CD4-positive, alpha-beta T cell treated with Interleukin-15 for 4 hours (primary cell): ENCODE measurements around the gene LINGO1.

ENCODE experiments used
- DNase-seq: peaks from one replicate; pipeline ENCODE4 v3.0.0-alpha.2; 2020; ENCODE audit warnings: low spot score

LINGO1 gene, protein sequence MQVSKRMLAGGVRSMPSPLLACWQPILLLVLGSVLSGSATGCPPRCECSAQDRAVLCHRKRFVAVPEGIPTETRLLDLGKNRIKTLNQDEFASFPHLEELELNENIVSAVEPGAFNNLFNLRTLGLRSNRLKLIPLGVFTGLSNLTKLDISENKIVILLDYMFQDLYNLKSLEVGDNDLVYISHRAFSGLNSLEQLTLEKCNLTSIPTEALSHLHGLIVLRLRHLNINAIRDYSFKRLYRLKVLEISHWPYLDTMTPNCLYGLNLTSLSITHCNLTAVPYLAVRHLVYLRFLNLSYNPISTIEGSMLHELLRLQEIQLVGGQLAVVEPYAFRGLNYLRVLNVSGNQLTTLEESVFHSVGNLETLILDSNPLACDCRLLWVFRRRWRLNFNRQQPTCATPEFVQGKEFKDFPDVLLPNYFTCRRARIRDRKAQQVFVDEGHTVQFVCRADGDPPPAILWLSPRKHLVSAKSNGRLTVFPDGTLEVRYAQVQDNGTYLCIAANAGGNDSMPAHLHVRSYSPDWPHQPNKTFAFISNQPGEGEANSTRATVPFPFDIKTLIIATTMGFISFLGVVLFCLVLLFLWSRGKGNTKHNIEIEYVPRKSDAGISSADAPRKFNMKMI

DNA sequence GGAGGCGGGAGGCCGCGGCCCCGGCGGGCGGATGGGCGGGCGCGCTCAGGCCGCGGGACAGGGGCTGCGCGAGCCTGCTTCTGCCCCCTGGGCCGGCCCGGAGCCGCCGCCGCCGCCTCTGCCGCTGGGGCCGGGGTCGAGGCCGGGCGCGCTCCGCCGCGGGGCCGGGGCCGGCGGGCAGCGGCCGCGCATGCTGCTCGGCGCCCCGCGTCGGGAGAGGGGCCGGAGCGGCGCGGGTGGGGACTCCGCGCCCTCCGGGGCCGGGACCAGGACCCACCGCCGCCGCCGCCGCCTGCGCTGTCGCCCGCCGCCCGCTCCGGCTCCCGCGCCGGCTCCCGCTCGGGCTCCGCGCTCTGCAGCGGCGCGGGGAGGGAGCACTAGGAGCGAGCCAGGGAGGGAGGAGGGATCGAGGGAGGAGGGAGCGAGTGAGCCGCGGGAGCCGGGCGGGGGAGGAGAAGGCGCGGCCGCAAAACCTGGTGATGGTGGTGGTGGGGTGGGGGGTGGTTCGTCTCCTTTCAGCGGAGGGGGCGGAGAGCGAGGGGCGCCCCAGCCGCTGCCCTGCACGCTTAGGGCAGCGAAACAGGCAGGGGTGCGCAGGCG, at the start of gene LINGO1:
Gene LINGO1 (minus strand): TSS at position 379 of the 600 bp plus-strand sequence. CDS start 597 bp downstream, outside the sequence.
- DNase-seq = no peak

DNA sequence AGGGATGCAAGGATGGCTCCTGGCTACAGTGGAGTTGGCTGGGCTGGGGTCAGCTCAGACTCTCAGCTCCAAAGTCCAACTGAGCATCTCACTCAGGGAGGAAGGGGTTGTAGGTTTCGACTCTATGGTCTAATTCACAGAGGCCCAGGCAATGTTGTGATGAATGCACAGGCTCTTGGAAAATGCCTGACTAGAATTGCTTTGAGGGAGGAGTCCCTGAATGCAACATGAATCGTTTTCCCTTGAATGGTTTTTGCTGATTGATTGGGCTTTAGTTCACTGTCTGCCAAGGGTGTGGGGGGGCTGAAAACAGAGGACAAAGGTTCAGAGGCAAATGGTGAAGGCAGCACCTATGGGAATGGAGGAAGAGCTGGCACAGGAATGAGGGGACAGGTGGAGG, 48.6 kb upstream of the LINGO1 start:
- no peak for DNase-seq

DNA sequence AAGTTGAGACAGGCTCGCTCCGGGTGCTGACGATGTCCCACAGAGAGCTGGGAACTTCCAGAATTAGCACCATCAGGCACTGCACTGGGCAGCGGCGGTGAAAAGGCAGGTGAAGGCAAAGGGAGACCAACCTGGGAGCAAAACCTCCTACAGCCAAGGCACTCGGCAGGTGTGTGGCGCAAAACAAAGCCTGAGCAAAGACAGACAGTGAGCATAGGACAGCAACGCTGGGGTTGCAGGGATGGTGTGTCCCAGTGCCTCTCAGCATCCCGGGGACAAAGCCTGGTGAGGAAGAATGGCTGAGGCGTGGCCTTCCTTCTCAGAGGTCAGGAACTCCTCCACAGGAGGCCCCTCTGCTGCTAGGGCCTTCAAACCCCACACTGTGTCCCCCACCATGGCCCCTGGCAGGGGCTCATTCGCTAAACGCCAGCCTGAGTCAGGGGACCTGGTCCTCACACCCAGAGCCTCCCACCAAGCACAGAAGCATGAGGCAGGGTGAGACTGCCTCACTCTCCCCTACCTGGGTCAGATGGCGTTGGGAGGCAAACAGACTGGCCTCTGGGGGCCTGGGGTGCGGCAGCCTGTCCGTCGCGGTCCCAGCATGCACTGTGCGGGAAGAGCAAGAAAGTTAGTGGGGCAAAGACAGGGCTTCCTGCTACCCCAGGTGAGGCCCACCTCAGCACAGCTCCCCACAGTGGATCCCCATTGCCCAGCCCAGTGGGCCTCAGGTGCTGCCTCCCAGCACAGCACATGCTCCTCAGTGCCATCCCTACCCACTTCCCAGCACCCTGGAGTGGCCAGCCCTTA, 44.1 kb upstream of the LINGO1 start:
- DNase-seq = no peak

DNA sequence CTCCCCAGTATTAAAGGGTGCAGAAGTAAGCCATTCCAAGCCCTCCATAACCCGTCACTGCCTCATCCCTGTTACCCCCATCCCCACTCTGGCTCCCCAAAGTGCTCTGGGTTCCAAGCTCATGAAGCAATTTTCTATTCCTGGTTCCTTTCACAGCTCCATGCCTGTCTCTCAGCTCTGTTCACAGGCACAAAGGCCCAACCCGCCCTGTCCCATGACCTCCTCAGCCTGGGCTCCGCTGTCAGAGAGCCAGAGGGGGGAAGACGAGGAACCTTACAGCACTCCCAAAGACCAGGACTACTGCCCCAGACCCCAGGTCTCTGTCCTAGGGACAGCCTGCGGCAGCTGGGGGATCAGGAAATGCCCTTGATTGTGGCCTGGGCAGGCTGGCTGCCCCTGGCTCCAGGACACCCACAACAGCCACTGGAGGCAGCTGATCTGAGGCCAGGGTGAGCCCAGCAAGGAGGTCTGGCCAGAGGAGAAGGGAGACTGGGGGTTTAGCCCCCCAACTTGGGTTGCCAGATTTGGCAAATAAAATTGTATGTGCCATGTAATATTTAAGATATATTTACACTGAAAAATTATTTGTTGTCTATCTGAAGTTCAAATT, 43.2 kb upstream of the LINGO1 start:
- no peak for DNase-seq

DNA sequence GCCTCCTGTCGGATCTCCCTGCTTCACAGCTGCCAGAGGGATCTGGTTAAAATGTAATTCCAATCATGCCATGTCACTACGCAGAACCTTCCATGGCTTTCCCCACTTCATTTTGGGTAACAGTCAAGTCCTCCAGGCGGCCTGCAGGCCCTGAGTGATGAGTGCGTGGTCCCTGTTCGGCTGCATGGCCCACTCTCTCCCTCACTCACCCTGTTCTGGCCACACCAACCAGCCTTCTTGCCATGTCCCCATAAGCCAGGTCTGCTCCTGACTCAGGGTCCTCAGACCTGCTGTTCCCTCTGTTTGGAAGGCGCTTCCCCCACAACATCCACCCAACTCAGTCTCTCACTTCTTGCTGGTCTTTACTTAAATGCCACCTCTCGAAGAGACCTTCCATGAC, 41.6 kb upstream of the LINGO1 start:
- DNase-seq = no peak

DNA sequence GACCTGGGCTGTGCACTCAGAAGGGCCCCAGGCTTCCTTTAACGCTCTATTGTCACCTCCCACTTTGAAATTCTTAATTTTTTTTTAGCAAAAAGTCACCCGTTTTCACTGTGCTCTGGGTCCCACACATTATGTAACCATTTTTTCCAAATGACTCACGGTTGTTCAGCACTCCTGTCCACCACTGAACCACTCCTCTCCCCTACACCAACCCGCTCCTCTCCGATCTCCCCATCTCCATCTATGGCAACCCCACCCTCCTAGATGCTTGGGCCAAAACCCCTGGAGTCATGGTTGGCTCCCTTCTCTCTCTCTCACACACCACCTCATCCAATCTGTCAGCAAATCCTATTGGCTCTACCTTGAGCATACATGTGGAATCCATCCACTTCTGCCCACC, 41.2 kb upstream of the LINGO1 start:
- no peak for DNase-seq

DNA sequence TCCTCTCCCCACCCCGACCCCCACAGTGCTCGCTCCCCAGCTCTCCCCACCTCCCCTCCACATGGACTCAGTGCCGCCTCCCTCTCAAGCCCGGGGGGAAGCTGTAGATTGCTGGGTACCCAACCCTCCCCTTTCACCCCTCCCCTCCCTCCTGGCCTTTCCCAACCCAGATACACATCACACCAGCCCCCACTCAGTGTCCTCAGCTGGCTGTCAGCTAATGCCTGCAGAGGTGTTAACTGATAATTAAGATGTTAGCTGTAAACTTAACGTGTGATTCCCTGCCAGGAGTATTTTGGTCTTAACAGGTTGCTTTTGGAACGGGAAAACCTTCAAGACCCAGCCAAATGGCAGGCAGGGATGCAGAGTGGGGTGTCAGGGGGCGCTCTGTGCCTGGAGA, 39.4 kb upstream of the LINGO1 start:
- DNase-seq = no peak

DNA sequence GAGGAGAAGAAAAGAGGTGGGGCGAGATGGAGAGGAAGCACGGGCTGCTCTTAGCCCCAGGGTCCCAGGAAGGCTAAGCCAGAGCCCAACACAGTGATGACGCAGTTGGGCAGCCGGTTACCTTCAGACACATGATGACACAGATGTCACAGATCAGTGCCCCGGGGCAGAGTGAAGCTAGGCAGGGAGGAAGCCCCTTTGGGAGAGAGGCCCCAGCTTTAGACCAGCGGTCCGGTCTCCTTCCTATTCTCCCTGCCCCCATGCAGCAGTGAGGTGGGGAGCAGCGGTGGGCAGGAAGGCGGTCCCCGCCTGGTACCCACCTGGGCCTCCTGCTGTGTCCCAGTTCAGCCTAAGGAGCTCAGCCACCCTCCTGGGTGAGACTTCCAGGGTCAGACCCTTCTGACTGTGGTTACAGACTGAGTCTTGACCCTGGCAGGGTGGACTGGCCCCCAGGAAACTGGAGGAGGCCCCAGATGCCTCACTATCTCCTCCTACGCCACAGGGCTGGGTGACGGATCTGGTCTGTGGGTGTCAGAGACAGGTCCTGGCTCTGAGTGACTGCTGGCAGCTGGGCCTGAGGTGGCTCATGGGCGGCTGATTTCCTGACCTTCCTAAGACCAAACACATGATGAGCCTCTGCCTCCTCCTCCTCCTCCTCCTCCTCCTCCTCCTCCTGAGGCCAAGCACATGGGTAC, 38.8 kb upstream of the LINGO1 start:
- DNase-seq = no peak

DNA sequence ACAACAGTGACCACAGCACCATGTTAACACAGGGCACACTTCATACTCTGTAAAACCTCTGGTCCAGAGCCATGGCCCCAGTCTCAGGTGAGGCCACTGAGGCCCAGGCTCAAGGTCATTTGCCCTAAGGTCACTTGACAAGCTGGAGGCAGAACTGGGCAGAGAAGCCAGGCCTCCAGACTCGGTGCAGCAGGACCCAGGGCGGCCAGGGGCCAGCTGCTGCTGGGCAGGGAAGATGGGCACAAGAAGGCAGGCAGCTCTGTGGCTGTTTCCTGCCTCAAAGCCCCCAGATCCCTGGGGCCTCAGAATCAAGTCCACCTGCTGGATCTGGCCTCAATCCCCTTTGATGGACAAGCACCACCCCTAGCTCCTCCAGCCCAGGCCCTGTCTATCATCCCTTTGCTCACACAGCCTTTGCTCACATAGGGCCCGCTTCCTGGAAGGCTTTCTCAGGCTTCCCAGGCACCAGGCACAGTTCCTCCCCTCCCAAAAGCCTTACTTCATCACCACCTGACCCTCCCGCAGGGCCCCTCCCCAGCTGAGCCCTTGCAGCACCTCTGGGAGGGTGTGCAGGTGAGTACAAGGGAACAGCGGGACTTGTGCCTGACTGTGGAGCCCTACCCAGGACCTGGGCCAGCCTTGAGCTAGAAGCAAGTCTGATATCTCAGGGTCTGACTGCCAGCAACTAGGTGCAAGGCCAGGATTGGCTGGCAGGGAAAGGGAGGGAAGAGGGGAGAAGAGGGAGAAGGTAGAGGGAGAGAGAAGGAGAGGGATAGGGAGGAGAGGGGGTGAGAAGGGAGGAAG, 38.0 kb upstream of the LINGO1 start:
- DNase-seq = no peak

DNA sequence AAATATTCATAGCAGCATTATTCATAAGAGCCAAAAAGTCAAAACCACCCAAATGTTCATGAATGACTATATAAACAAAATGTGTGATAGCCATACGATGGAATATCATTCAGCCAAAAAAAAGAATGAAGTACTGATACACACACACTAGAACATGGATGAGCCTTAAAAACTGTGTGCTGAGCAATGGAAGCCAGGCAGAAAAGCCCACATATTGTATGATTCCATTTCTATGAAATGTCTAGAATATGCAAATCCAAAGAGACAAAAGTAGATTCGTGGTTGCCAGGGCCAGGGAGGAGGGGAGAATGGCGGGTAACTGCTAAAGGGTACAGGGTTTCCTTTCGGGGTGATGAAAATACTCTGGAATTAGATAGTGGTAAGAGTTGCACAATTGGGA, 37.2 kb upstream of the LINGO1 start:
- no peak for DNase-seq

DNA sequence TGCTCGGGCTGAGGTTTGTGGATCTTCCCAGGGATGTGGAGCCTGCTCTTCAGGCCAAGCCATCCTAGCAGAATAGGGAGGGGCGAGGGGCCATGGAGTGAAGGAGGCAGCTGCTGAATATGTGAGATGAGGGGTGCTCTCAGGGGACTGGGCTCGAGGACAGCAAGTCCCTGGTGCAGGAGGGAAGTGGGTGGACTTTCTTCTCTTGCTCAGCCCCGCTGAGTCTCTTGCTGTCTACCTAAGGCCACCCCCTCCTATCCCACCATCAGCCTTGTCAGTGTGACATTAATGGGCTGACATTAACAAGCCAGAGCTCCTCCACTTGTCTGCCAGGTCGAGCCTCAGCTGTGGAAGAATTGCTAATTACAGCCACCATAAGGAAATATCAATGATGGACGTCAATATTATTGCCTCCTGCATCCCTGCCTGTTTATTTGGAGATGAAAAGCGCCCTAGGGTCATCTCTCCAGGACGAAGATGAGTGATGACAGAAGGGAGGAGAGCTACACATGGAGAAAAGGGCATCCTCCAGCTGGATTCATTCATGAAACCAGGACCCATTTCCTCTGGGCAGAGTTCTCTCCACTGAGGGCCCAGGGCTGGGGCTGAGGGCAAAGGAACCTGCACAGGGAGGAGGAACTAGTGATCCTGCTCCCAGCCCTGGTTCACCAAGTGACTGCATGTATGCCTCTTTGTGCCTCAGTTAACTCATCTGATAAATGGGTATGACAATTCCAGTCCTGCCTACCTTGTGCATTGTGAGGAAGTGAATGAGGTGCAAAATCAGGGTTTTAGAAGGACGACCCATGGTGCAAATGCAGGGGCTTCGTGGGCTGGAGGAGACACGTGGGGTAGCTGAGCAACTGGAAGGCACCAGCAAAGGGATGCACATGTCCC, 34.9 kb upstream of the LINGO1 start:
- DNase-seq = no peak

DNA sequence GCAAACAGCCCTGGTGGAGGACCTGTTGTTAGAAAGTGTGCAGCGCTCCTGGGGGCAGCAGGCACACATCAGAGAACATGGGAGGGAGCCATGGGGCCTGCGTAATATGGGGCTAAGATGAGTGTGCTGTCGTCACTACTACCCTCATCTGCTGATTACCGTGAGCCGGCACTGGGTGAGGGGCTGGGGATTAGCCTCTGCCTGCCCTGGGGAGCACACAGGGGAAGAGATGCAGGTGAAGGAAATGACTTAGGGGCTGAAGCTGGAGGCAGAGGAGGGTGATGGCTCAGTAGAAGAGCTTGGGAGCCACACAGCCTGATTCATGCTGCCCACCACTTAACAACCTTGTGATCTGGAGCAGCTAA, 33.6 kb upstream of the LINGO1 start:
- DNase-seq = no peak

DNA sequence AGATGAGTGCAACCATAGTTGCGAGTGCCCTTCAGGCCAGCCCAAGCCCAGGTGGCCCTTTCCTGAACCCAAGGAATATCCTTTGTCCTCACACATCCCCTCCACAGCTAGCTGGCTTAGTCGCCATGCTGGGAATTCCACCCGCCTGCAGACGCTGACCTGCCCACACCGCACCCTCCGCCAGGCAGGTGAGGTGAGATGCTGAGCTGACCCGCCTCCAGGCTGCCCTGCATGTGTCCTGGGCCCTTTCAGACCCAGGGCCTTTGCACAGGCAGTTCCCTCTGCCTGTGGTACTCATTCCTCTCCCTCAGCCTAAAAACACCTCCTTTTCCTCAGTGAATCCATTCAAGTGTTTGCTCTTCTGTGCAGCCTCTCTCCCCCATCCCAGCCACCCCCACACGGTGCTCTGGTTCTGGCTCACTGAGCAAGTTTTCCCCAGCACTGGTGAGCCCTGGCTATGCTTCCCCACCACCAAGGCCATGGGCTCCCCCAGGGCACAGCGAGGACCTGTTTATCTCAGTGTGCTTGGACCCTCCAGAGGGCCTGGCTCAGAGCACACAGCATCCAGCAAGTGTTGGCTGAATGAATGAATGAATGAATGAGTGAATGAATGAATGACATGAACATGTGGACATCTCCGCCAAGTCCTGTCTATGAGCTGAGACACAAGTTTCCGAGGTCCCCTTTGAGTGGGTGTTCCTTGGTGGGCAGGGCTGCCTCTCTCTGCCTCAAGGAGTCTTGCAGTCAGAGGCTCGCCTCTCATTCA, 33.0 kb upstream of the LINGO1 start:
- DNase-seq = no peak

DNA sequence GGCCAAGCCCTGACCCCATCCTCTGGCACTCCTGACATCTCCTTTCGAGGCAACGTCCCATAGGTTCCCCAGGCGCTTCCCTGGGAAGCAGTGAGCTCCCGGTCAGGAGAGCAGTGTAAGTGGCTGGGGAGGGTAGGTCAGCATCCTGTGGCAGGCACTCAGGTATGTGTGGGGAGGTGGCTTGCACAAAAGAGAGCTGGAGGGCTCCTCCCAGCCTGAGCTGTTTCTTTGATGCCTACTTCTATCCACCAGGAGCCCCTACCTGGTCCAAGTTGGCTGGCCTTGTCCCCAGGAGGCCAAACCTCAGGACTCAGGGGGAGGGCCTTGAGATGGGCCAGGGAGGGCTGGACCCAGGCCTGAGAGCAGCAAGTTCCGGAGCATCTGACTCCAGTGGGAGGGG, 31.7 kb upstream of the LINGO1 start:
- DNase-seq = no peak

DNA sequence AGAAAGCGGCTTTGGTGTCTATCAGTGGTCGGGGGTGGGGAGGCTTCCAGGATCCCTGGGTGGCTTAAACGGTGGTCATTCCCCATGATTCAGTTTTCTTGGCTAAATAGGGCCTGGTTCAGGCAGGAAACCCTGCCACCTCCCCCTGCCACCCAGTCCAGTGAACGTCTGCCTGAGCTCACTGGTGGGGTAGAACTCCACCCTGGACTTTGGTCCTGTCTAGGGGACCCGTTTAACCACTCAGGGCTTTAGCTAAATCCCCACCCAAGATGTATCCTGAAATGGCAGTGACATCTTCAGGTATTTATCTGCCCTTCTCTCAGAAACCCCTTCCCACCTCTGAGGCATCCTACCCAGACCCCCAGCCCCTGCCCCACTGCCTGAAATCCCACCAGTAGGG, 30.5 kb upstream of the LINGO1 start:
- no peak for DNase-seq

DNA sequence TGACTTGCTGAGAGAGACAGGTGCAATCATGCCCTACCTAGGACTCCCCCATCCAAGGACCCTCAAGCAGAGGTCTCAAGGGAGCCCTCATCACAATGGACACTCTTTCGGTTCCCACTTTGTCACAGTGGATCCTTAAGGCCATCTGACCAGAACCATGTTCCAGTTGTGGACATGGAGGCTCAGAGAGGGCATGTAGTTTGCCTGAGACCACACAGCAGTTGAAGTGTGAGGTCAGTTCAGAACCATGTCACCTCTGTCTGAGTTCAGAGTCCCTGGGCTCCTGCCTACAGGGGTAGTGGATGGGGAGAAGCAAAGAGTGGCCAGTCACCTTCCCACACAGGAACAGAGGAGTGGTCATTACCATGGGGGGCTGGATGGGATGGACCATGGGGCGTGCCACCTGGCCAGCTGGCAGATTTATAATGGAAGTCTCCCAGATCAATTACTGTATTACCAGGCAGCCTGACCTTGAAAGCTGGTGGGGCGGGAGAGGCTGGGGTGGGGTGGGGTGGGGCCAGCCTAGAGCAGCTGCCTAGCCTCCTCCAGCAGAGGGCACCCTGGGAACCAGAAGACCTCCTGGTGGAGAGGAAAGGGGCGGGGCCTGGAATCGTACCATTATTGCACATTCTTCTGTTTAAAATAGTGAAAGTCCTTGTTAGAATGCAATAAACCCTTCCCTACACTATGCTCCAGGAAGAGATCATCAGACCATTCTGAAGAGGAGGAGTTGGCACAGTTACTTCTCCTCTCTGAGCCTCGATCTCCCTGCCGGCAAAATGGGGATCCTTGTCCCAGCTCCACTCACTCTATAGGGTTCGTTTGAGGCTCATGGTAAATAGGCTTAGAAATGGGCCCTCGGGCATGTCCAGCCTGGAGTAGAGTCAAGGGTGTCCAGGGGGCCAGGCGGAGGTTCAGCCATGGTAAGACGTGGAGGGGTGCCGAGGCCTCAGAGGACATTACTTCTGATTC, 26.9 kb upstream of the LINGO1 start:
- DNase-seq = no peak

DNA sequence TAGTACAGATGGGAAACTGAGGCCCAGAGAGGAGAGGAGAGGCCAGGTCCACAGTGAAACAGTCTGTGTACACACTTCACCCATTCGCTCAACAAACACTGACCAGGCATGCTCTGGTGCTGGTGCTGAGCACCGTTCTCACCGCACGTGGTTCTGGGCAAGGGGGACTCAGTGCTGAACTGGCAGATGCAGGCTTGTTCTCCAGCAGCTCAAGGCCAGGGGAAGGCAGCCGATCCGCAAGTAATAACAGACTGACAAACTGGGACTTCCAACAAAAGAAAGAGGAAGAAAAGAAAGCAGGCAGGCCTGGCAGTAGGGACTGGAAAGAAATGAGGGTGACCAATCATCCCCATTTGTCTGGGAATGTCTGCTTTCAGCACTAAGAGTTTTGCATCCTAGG, 25.6 kb upstream of the LINGO1 start:
- no peak for DNase-seq
